ENCODE results near the gene CTAGE1. TPM values are rescaled to one million over a fixed set of nuclear protein-coding genes. Genes with fewer than 3 reads are reported as not detected.
"Not testable (repeated sequence)": the region's sequence is repeated elsewhere in the genome, so short reads cannot be mapped to it uniquely, and the experiment has no call there.

CTAGE1 gene
- total RNA-seq: not detected
- long read RNA-seq: 0 reads

- ATAC-seq: no peak
- intact Hi-C loops (cut with DNase I): no loop called here
These were observed at the start of gene CTAGE1 for GRCh38 chr18:22417496-22418188. CTAGE1 (minus strand) TSS chr18:22417915; CDS start chr18:22417811, 104 bp downstream.

GRCh38 chr18:22466608-22467395 is 49.1 kb upstream of the CTAGE1 start:
- ATAC-seq: peak; percentile 65
- intact Hi-C loops (cut with DNase I): loop anchor here (1.0 to 5.0 kb wide), 4 partner anchors 92 to 300 kb away; partner anchors contain the start of gene GATA6
- DNase-seq (ENCODE audit: missing footprints): no peak

More at GRCh38 chr18:22417496-22418188, at the start of gene CTAGE1:
- no peak for DNase-seq (ENCODE audit: missing footprints)

- DNase-seq (ENCODE audit: missing footprints) (no peak), ATAC-seq (peak; percentile 90)
- intact Hi-C loops (cut with DNase I): loop anchor here (1.0 to 5.0 kb wide), 4 partner anchors 93 to 299 kb away; partner anchors contain the start of gene GATA6
These were observed 48.2 kb upstream of the CTAGE1 start for GRCh38 chr18:22465859-22466457.

GRCh38 chr18:22463076-22463475 is 45.4 kb upstream of the CTAGE1 start:
- ATAC-seq (no peak), DNase-seq (ENCODE audit: missing footprints) (no peak)
- intact Hi-C loops (cut with DNase I): no loop called here

- ATAC-seq (no peak), DNase-seq (ENCODE audit: missing footprints) (no peak)
- intact Hi-C loops (cut with DNase I): no loop called here
These were observed 41.8 kb upstream of the CTAGE1 start for GRCh38 chr18:22459491-22459890.

- intact Hi-C loops (cut with DNase I): no loop called here
- ATAC-seq (no peak), DNase-seq (ENCODE audit: missing footprints) (no peak)
These were observed 39.8 kb upstream of the CTAGE1 start for GRCh38 chr18:22457524-22457923.

GRCh38 chr18:22456547-22456946 is 38.8 kb upstream of the CTAGE1 start:
- intact Hi-C loops (cut with DNase I): no loop called here
- ATAC-seq (no peak), DNase-seq (ENCODE audit: missing footprints) (no peak)

- no peak for ATAC-seq
These were observed 38.4 kb upstream of the CTAGE1 start for GRCh38 chr18:22456116-22456480.

GRCh38 chr18:22455425-22456115 is 37.9 kb upstream of the CTAGE1 start:
- DNase-seq (ENCODE audit: missing footprints) (no peak), ATAC-seq (no peak)
- intact Hi-C loops (cut with DNase I): no loop called here

More at GRCh38 chr18:22456116-22456480, 38.4 kb upstream of the CTAGE1 start:
- intact Hi-C loops (cut with DNase I): no loop called here
- DNase-seq (ENCODE audit: missing footprints): no peak

- intact Hi-C loops (cut with DNase I): no loop called here
- DNase-seq (ENCODE audit: missing footprints): no peak
- no peak for ATAC-seq
These were observed 35.6 kb upstream of the CTAGE1 start for GRCh38 chr18:22453315-22453714.

GRCh38 chr18:22452226-22452668 is 34.5 kb upstream of the CTAGE1 start:
- intact Hi-C loops (cut with DNase I): no loop called here
- DNase-seq (ENCODE audit: missing footprints) (no peak), ATAC-seq (no peak)

GRCh38 chr18:22451796-22452195 is 34.1 kb upstream of the CTAGE1 start:
- intact Hi-C loops (cut with DNase I): no loop called here
- DNase-seq (ENCODE audit: missing footprints) (no peak), ATAC-seq (peak; percentile 39)

GRCh38 chr18:22450766-22451165 is 33.1 kb upstream of the CTAGE1 start:
- intact Hi-C loops (cut with DNase I); ATAC-seq; DNase-seq (ENCODE audit: missing footprints): not testable (repeated sequence)

GRCh38 chr18:22450318-22450717 is 32.6 kb upstream of the CTAGE1 start:
- DNase-seq (ENCODE audit: missing footprints); intact Hi-C loops (cut with DNase I); ATAC-seq: not testable (repeated sequence)

GRCh38 chr18:22449753-22450152 is 32.0 kb upstream of the CTAGE1 start:
- DNase-seq (ENCODE audit: missing footprints); ATAC-seq; intact Hi-C loops (cut with DNase I): not testable (repeated sequence)

GRCh38 chr18:22448238-22448637 is 30.5 kb upstream of the CTAGE1 start:
- intact Hi-C loops (cut with DNase I): no loop called here
- DNase-seq (ENCODE audit: missing footprints): no peak
- ATAC-seq: no peak

- no peak for ATAC-seq
- intact Hi-C loops (cut with DNase I): no loop called here
These were observed 30.1 kb upstream of the CTAGE1 start for GRCh38 chr18:22447792-22448191.

GRCh38 chr18:22446911-22447310 is 29.2 kb upstream of the CTAGE1 start:
- no peak for ATAC-seq
- intact Hi-C loops (cut with DNase I): no loop called here
- DNase-seq (ENCODE audit: missing footprints): no peak

More at GRCh38 chr18:22447792-22448191, 30.1 kb upstream of the CTAGE1 start:
- no peak for DNase-seq (ENCODE audit: missing footprints)

- intact Hi-C loops (cut with DNase I): no loop called here
- DNase-seq (ENCODE audit: missing footprints) (no peak), ATAC-seq (no peak)
These were observed 28.6 kb upstream of the CTAGE1 start for GRCh38 chr18:22446325-22446724.
